T-helper 1 cell treated with Interleukin-12 subunit alpha and Interleukin-12 subunit beta and Interleukin-4 antibody, amounts not matched to agents 30 ng/mL and 1 ng/mL, for 36 hours (primary cell): ENCODE data around the gene PCDHGA3. TPM values are rescaled to one million over a fixed set of nuclear protein-coding genes. Genes with fewer than 3 reads are reported as not detected.
"Not testable (repeated sequence)": the region's sequence is repeated elsewhere in the genome, so short reads cannot be mapped to it uniquely, and the experiment has no call there.

Experiments used
- intact Hi-C: fragments of 100-400 bp; cut with micrococcal nuclease; formaldehyde crosslinking; loops from one replicate; pipeline ENCODE4 v1.15.1; 2024
- total RNA-seq: library from RNA; stranded (reverse); gene quantifications from 2 replicates; pipeline ENCODE4 v1.2.3, GENCODE V29; 2022

PCDHGA3 gene
- total RNA-seq, result 0.07 and 0.34 TPM in 2 replicates

- intact Hi-C loops, result loop anchor here (5.0 kb wide), 2 partner anchors 169 to 214 kb away; no protein-coding TSS in a partner anchor
Observed at GRCh38 chr5:141343242-141343952, at the start of gene PCDHGA3. Gene PCDHGA3 (plus strand): TSS chr5:141343829. CDS start chr5:141344034, 205 bp downstream.

DNA sequence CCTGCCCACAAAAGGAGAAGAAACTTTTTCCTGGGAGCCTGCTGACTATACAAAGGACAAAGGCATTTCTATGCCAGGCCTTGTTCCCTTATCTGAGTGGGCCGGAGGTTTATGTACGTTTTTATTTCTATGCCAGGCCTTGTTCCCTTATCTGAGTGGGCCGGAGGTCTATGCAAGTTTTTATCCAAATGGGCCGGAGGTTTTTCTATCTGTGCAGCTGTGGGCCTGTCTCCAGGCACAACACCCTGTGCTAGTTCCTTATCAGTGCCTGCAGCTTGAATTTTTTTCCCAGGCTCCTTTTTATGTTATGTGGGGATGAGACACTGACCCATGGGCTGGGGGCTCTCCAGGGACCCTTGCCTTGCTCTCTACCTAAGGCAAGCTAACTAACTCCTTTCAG, 45.3 kb upstream of the PCDHGA3 start:
- intact Hi-C loops, result no loop called here

DNA sequence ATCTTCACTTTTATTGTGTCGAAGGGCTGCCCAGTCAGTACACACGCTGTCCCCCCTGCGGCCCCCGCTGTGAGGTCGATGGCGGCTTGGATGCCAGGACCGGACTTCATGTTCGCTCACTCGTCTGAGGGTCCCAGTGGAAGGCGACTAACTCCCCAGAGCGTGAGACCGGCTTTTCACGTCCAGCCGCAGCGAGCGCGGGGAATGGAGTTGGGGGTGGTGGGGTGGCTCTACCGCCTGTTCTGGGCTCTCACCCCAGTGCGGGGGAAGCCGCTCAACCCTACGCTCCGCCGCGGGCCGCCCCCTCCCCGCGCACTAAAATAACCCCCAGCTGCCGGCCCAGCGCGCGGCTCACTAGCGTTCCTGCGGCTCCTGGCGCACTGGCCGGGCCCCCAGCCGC, 39.9 kb upstream of the PCDHGA3 start, which contains the start of gene SLC25A2:
Gene SLC25A2 (minus strand): TSS at position 294 of the 400 bp plus-strand sequence. CDS start 184 bp downstream, at position 110.
- intact Hi-C loops, result no loop called here

- intact Hi-C loops, result no loop called here
Observed at GRCh38 chr5:141306630-141307029, 37.0 kb upstream of the PCDHGA3 start.

DNA sequence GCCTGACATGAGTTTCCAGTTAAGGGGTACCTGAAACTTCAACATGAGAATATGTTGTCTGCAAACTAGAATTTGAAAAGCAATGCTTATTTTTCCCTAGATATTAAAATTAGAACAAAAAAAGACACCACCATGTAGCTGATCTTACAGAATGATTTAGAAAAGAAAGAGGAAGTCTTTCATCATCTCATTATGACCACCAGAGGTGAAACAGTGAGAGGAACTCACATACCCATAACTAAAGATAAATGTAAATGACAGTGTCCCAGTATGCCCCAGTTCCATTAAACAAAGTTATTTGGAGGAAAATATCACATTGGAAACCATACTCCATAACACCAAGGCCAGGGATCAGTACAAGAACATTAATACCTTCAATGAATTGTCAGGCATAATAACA, 29.9 kb upstream of the PCDHGA3 start:
- intact Hi-C loops, result no loop called here

DNA sequence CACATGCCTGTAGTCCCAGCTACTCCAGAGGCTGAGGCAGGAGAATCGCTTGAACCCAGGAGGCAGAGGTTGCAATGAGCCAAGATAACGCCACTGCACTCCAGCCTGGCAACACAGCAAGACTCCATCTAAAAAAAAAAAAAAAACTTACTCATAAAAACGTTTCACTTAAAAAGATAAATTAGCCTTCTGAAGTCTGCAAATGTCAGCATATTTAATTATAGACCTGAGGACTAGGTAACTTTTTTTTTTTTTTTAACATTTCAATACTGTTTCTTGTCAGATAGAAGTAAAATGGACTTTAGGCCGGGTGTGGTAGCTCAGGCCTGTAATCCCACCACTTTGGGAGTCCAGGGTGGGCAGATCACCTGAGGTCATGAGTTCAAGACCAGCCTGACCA, 26.7 kb upstream of the PCDHGA3 start:
- intact Hi-C loops, result not testable (repeated sequence)

GRCh38 chr5:141319202-141319601, 24.4 kb upstream of the PCDHGA3 start:
- intact Hi-C loops, result no loop called here

DNA sequence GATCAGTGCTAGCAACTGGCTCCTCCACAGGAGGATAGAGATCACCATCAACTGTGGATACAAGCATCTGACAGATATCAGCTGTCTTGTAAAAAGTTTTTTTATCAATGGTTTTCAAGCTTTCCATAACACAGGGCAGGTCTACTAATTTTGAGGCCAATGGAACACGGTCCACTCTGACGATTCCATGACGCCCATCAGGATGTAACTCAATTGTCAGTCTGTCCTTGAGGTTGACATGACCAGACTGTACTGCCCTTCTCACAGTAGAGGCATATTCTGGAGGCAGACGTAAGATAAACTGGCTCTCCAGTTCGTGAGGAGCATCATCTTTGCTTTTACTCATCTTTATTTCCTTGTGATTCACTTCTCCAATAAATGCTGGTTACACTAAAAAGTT, 23.9 kb upstream of the PCDHGA3 start:
- intact Hi-C loops, result loop anchor here (1.0 to 10.0 kb wide), 18 partner anchors 35 to 1205 kb away; partner anchors contain the start of genes ANKHD1, APBB3, CYSTM1 and DELE1

- intact Hi-C loops, result loop anchor here (1.0 to 10.0 kb wide), 18 partner anchors 34 to 1206 kb away; partner anchors contain the start of genes ANKHD1, APBB3, CYSTM1 and DELE1
Observed at GRCh38 chr5:141320225-141321169, 23.1 kb upstream of the PCDHGA3 start, which contains the start of gene TAF7. Gene TAF7 (minus strand): TSS chr5:141320784. CDS start chr5:141320044, 740 bp downstream.

DNA sequence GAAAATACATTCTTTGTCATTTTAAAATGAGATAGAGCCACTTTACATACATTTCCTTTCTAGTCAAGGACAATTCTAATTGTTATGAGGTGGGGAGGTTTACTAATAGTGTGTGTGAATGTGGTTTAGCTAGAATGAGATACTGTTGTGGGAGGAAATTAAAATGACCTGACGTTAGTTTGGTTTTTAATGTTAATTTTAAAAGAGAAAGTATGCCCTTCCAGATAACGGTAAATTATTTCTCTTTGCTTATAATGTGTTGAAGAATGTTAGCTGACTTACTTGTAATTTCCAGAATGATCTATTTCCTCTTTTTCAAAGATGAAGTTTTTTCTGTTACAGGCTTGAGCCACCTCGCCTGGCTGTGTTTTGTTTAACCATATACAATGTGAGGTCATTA, 21.4 kb upstream of the PCDHGA3 start:
- intact Hi-C loops, result loop anchor here (5.0 to 10.0 kb wide), 3 partner anchors 675 to 1207 kb away; partner anchors contain the start of genes APBB3, IK, NDUFA2 and PURA

- intact Hi-C loops, result loop anchor here (1.0 to 10.0 kb wide), 6 partner anchors 46 to 1211 kb away; partner anchors contain the start of genes APBB3, PCDHGA6, PCDHGB3 and PURA
Observed at GRCh38 chr5:141326088-141326854, 17.4 kb upstream of the PCDHGA3 start.

- intact Hi-C loops, result loop anchor here (1.0 to 10.0 kb wide), 4 partner anchors 44 to 1213 kb away; partner anchors contain the start of genes APBB3, PCDHGA6, PCDHGB3 and PURA
Observed at GRCh38 chr5:141328231-141328630, 15.4 kb upstream of the PCDHGA3 start.

DNA sequence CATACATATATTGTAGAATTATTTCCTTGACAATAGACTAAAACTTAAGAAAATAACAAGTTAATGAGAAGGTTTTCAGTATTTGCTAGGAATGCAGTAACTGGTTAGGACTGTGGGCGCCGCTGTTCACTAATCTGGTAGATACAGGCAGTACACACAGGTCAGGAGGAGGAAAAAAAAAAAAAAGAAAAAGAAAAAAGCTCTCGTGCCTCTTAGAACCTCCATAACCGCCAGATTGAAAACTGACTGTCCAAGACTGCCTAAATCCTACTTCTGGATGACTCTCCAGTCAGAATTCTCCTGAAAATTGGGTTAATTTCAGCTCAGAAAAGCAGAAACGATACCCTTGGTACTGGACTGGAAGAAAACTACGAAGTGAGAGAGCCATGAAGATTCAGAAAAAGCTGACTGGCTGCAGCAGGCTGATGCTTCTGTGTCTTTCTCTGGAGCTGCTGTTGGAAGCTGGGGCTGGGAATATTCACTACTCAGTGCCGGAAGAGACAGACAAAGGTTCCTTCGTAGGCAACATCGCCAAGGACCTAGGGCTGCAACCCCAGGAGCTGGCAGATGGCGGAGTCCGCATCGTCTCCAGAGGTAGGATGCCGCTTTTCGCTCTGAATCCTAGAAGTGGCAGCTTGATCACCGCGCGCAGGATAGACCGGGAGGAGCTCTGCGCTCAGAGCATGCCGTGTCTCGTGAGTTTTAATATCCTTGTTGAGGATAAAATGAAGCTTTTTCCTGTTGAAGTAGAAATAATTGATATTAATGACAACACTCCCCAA, 13.1 kb upstream of the PCDHGA3 start, which contains the start of gene PCDHGA1:
Gene PCDHGA1 (plus strand): TSS at position 216 of the 782 bp plus-strand sequence.
- intact Hi-C loops, result no loop called here

DNA sequence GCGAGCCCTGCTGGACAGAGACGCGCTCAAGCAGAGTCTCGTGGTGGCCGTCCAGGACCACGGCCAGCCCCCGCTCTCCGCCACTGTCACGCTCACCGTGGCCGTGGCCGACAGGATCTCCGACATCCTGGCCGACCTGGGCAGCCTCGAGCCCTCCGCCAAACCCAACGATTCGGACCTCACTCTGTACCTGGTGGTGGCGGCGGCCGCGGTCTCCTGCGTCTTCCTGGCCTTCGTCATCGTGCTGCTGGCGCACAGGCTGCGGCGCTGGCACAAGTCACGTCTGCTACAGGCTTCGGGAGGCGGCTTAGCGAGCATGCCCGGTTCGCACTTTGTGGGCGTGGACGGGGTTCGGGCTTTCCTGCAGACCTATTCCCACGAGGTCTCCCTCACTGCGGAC, 11.1 kb upstream of the PCDHGA3 start:
- intact Hi-C loops, result not testable (repeated sequence)

GRCh38 chr5:141338538-141339306, 4.9 kb upstream of the PCDHGA3 start, which contains the start of gene PCDHGA2:
Gene PCDHGA2 (plus strand): TSS chr5:141338760.
- intact Hi-C loops, result no loop called here

DNA sequence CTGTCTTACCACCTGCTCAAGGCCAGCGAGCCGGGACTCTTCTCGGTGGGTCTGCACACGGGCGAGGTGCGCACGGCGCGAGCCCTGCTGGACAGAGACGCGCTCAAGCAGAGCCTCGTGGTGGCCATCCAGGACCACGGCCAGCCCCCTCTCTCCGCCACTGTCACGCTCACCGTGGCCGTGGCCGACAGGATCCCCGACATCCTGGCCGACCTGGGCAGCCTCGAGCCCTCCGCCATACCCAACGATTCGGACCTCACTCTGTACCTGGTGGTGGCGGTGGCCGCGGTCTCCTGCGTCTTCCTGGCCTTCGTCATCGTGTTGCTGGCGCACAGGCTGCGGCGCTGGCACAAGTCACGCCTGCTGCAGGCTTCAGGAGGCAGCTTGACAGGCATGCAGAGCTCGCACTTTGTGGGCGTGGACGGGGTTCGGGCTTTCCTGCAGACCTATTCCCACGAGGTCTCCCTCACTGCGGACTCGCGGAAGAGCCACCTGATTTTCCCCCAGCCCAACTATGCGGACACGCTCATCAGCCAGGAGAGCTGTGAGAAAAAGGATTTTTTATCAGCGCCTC, 2.8 kb upstream of the PCDHGA3 start:
- intact Hi-C loops, result loop anchor here (5.0 kb wide), 2 partner anchors 171 to 216 kb away; no protein-coding TSS in a partner anchor

DNA sequence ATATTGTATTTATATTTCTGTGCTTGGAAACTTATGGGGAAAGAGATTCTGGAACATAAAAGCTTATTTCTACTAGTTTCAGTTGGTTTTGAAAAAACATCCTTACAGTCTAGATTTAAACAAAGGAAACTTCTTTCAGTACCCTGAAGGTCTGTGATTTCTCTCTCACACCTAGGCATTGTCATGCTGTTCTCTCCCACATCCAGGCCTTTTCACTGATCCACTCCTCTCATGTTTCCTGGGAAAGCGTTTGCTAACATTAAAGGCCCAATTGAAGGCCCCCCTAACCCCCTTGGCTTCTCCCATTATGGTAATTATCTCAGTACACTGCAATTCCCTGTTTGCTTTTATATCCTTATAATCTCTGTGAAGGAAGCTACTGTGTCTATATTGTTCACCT, 856 bp upstream of the PCDHGA3 start:
- intact Hi-C loops, result loop anchor here (5.0 kb wide), 2 partner anchors 170 to 215 kb away; no protein-coding TSS in a partner anchor

GRCh38 chr5:141343953-141344463, 379 bp downstream of the PCDHGA3 start:
- intact Hi-C loops, result loop anchor here (5.0 kb wide), 2 partner anchors 168 to 213 kb away; no protein-coding TSS in a partner anchor
